ENCODE results near the gene HPX. TPM values are rescaled to one million over a fixed set of nuclear protein-coding genes. Genes with fewer than 3 reads are reported as not detected.

The HPX gene
- total RNA-seq, 4 donors from 2014 or later, result 8.7 to 17.6 TPM; not detected in 2

DNA sequence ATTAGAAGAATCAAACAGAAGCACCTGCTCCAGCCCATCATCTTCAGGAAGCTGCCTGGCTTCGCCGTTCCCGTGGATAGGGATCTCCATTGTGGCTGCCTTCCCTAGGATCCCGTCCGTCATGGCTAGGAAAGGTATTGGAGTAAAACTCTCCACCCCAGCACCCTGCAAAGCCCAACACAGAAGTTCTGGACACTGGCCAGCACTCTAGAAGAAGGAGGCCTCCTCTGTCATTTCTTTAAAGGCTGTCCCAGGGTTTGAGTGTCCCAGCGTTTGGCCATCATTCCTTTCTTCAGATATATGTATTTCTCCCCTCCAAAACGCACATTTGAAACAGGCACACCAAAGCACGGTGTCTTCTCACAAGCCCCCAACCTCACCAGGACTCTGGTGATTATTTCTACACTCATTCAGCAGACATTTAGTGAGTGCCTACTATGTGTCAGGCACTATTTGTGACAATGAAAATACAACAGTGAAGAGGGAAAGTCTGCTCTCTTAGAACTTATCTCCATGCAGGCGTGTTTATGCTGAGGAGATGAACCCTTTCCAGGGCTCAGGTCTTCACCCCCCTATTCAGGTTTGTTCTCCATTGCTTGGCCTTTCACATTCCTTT lies 39.6 kb upstream of the HPX start:
- intact Hi-C loops (cut with DNase I; ENCODE audit: low total_unique reads), result loop anchor here (2.0 to 5.0 kb wide), 5 partner anchors 122 to 1508 kb away; partner anchors contain the start of genes CNGA4, ILK, RRP8 and TPP1
- DNase-seq (no peak), ATAC-seq (no peak)
- TF ChIP-seq POLR2A (IDR thresholded peaks at IDR 0.05), result no peak
- TF ChIP-seq, protein P1, sequence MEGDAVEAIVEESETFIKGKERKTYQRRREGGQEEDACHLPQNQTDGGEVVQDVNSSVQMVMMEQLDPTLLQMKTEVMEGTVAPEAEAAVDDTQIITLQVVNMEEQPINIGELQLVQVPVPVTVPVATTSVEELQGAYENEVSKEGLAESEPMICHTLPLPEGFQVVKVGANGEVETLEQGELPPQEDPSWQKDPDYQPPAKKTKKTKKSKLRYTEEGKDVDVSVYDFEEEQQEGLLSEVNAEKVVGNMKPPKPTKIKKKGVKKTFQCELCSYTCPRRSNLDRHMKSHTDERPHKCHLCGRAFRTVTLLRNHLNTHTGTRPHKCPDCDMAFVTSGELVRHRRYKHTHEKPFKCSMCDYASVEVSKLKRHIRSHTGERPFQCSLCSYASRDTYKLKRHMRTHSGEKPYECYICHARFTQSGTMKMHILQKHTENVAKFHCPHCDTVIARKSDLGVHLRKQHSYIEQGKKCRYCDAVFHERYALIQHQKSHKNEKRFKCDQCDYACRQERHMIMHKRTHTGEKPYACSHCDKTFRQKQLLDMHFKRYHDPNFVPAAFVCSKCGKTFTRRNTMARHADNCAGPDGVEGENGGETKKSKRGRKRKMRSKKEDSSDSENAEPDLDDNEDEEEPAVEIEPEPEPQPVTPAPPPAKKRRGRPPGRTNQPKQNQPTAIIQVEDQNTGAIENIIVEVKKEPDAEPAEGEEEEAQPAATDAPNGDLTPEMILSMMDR (IDR thresholded peaks at IDR 0.05 in 4 of 5, conservative IDR thresholded peaks at IDR 0.05 in 1 of 5), result no peak
- H3K4me3 ChIP-seq, result peak overlapping the region; percentile 85 to 95 (median 87)
- in situ Hi-C loops (cut with MboI; ENCODE audit: low sequenced_read_pairs in 4 of 4), result loop anchor here in 3 of 4 donors (25.0 kb wide), 1 partner anchor 243 kb away; the partner anchor contains the start of genes CNGA4 (in 3 of the 3) and FHIP1B (in 3 of the 3)
- H3K27ac ChIP-seq, result peak overlapping the region; percentile 93 to 97 (median 94)
- H3K9me3 ChIP-seq, result no peaks in the 10 kb centered on the region
- peaks cover 0 to 49% of the 10 kb centered on the region in 2 donors for H3K36me3 ChIP-seq
- peaks cover 24 to 31% of the 10 kb centered on the region in 2 donors for H3K4me1 ChIP-seq
- no peaks in the 10 kb centered on the region for H3K27me3 ChIP-seq

- Histone ChIP-seq H3K4me3 (no peak overlapping the region), H3K9me3 (no peaks in the 10 kb centered on the region), H3K27me3 (no peaks in the 10 kb centered on the region), H3K36me3 (peaks cover 0 to 26% of the 10 kb centered on the region in 2 donors), H3K4me1 (peaks cover 27% of the 10 kb centered on the region in 2 donors), H3K27ac (no peak overlapping the region)
- DNase-seq, result no peak
- intact Hi-C loops (cut with DNase I; ENCODE audit: low total_unique reads) (no loop called here), in situ Hi-C loops (cut with MboI; ENCODE audit: low sequenced_read_pairs in 4 of 4) (loop anchor here in 3 of 4 donors (10.0 to 25.0 kb wide), 2 partner anchors 128 to 239 kb away; partner anchors contain the start of genes CNGA4 (in 3 of the 3), FHIP1B (in 3 of the 3), ILK (in 1 of the 3) and RRP8 (in 1 of the 3))
- no peak for TF ChIP-seq POLR2A (IDR thresholded peaks at IDR 0.05)
- TF ChIP-seq, protein P1 (IDR thresholded peaks at IDR 0.05 in 4 of 5, conservative IDR thresholded peaks at IDR 0.05 in 1 of 5), result no peak
- ATAC-seq, result no peak
Measured at GRCh38 chr11:6476571-6476970, 35.8 kb upstream of the HPX start.

DNA sequence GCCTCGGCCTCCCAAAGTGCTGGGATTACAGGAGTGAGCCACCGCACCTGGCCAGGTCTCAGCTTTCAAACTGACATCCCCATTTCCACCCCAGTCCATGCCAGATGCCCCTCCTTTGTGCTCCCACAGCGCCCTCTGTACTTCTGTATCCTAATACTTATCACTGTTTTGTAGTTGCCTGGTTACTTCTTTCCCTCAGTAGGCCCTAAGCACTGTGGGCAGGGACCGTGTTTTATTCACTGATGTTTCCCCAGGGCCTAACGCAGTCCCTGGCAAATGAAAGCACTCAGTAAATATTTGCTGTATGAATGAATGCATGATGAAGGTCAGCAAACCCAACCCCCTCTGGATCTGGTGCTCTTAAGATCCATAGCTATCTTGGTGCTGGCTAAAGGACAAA lies 35.1 kb upstream of the HPX start:
- intact Hi-C loops (cut with DNase I; ENCODE audit: low total_unique reads) (no loop called here), in situ Hi-C loops (cut with MboI; ENCODE audit: low sequenced_read_pairs in 4 of 4) (loop anchor here in 3 of 4 donors (10.0 to 25.0 kb wide), 2 partner anchors 129 to 239 kb away; partner anchors contain the start of genes CNGA4 (in 3 of the 3), FHIP1B (in 3 of the 3), ILK (in 1 of the 3) and RRP8 (in 1 of the 3))
- Histone ChIP-seq H3K36me3 (peaks cover 0 to 26% of the 10 kb centered on the region in 2 donors), H3K9me3 (no peaks in the 10 kb centered on the region), H3K4me3 (no peak overlapping the region), H3K27me3 (no peaks in the 10 kb centered on the region), H3K4me1 (peaks cover 27% of the 10 kb centered on the region in 2 donors), H3K27ac (no peak overlapping the region)
- DNase-seq (no peak), ATAC-seq (no peak)
- TF ChIP-seq, protein P1 (IDR thresholded peaks at IDR 0.05 in 4 of 5, conservative IDR thresholded peaks at IDR 0.05 in 1 of 5), result no peak
- TF ChIP-seq POLR2A (IDR thresholded peaks at IDR 0.05), result no peak

DNA sequence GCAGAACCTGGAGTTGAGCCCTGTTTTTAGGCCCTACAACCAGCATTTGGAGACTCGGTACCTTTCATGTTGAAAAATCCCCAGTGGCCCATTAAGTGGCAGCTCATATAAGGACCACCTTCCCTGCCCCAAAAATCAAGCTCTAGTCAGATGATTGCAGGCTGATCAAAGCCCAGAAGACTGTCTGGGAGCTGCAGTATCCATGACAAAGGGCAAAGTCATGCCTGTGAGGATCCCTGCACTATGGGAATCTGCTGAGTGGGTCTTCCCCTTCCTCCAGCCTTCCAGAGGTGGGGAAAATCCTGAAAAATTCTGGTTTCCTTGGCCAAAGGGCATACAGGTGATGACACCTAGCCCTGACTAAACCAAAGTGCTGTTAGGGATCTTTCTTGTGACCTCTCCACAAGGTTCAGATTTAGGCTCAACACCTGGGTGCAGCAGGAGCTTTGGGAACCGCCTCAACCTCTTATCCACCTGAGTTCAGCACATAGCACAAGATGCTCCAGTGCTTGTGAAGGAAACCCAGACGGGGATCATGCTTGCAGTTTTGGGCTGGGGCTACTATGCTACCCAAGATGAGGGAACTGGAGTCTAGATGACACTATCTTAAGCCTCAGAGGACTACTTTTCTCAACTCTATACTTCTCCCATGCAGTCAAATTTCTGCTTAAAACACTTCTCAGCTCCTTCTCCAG lies 34.2 kb upstream of the HPX start:
- TF ChIP-seq, protein P1 (IDR thresholded peaks at IDR 0.05 in 4 of 5, conservative IDR thresholded peaks at IDR 0.05 in 1 of 5), result no peak
- TF ChIP-seq POLR2A (IDR thresholded peaks at IDR 0.05), result no peak
- no peak for DNase-seq
- peaks cover 17 to 18% of the 10 kb centered on the region in 2 donors for H3K4me1 ChIP-seq
- H3K36me3 ChIP-seq, result peaks cover 0 to 26% of the 10 kb centered on the region in 2 donors
- no peaks in the 10 kb centered on the region for H3K9me3 ChIP-seq
- no peak overlapping the region for H3K4me3 ChIP-seq
- in situ Hi-C loops (cut with MboI; ENCODE audit: low sequenced_read_pairs in 4 of 4), result loop anchor here in 3 of 4 donors (10.0 to 25.0 kb wide), 2 partner anchors 130 to 238 kb away; partner anchors contain the start of genes CNGA4 (in 3 of the 3), FHIP1B (in 3 of the 3), ILK (in 1 of the 3) and RRP8 (in 1 of the 3)
- H3K27me3 ChIP-seq, result no peaks in the 10 kb centered on the region
- H3K27ac ChIP-seq, result peak overlapping the region; percentile 87 to 99 (median 92)
- intact Hi-C loops (cut with DNase I; ENCODE audit: low total_unique reads), result loop anchor here (1.0 kb wide), 1 partner anchor 208 kb away; the partner anchor contains the start of gene MRPL17
- no peak for ATAC-seq
